Right atrium auricular region (tissue), 2 donors: ENCODE measurements around the gene ABHD2. TPM values are rescaled to one million over a fixed set of nuclear protein-coding genes. Genes with fewer than 3 reads are reported as not detected.

ENCODE experiments used
- DNase-seq: peaks from one replicate; pipeline ENCODE4 v3.0.0-alpha.2; 2019; ENCODE audit warnings: low spot score
- H3K27ac ChIP-seq, 2 donors: fragments of 200-600 bp; sonication (generic); 1 replicate in 1 of 2; 2 replicates in 1 of 2; pipeline ENCODE4 v1.5.1; 2016 to 2019
- H3K27me3 ChIP-seq, 2 donors: fragments of 200-600 bp; sonication (generic); one replicate each; pipeline versions ENCODE4 v1.5.1 to v1.6.0; 2017 to 2019
- H3K36me3 ChIP-seq: fragments of 200-600 bp; sonication (generic); one replicate; pipeline ENCODE4 v1.5.1; 2016
- H3K4me1 ChIP-seq, 2 donors: fragments of 200-600 bp; sonication (generic); one replicate each; pipeline versions ENCODE4 v1.5.1 to v1.6.0; 2017 to 2019
- H3K4me3 ChIP-seq, 2 donors: fragments of 200-600 bp; sonication (generic); 1 replicate in 1 of 2; 2 replicates in 1 of 2; pipeline ENCODE4 v1.5.1; 2017 to 2019; ENCODE audit warnings: mild to moderate bottlenecking in 1 of 2, moderate library complexity in 1 of 2
- H3K9me3 ChIP-seq, 2 donors: fragments of 200-600 bp; sonication (generic); one replicate each; pipeline ENCODE4 v1.5.1; 2019
- CTCF ChIP-seq, 2 donors: fragments of 200-600 bp; sonication (generic); IDR thresholded peaks; one replicate each; pipeline ENCODE4 v1.5.1; 2019; ENCODE audit warnings: antibody characterized with exemption in 2 of 2
- total RNA-seq, 2 donors: library from RNA; depleted of rRNA; stranded (reverse); fragments of >200 nt; gene quantifications; one replicate each; pipeline ENCODE4 v1.1.0, GENCODE V29; 2016

Gene ABHD2
- total RNA-seq, 2 donors from 2014 or later, result 115 to 118 TPM

- no peak for TF ChIP-seq CTCF (IDR thresholded peaks at IDR 0.05)
- no peak for DNase-seq
- Histone ChIP-seq H3K4me3 (no peak overlapping the region), H3K36me3 (no peaks in the 10 kb centered on the region), H3K27me3 (no peaks in the 10 kb centered on the region), H3K27ac (peak overlapping the region; percentile 93 to 95), H3K9me3 (no peaks in the 10 kb centered on the region), H3K4me1 (peaks cover 0 to 99% of the 10 kb centered on the region in 2 donors)
These were observed 10.0 kb downstream of the ABHD2 start for GRCh38 chr15:89098281-89098680.

- Histone ChIP-seq H3K9me3 (no peaks in the 10 kb centered on the region), H3K4me1 (peaks cover 0 to 99% of the 10 kb centered on the region in 2 donors), H3K27ac (peak overlapping the region; percentile 93 to 95), H3K4me3 (no peak overlapping the region), H3K27me3 (no peaks in the 10 kb centered on the region), H3K36me3 (peaks cover 5% of the 10 kb centered on the region)
- DNase-seq, result no peak
- no peak for TF ChIP-seq CTCF (IDR thresholded peaks at IDR 0.05)
These were observed 11.7 kb downstream of the ABHD2 start for GRCh38 chr15:89099968-89100367.

GRCh38 chr15:89101302-89102193 lies 13.3 kb downstream of the ABHD2 start:
- Histone ChIP-seq H3K27me3 (no peaks in the 10 kb centered on the region), H3K36me3 (peaks cover 5% of the 10 kb centered on the region), H3K9me3 (no peaks in the 10 kb centered on the region), H3K4me3 (no peak overlapping the region), H3K27ac (peak overlapping the region; percentile 93 to 95), H3K4me1 (peaks cover 0 to 99% of the 10 kb centered on the region in 2 donors)
- peak; percentile 91 for DNase-seq
- no peak for TF ChIP-seq CTCF (IDR thresholded peaks at IDR 0.05)

GRCh38 chr15:89103481-89104171 lies 15.4 kb downstream of the ABHD2 start:
- Histone ChIP-seq H3K27ac (peak overlapping the region; percentile 93 to 95), H3K27me3 (no peaks in the 10 kb centered on the region), H3K9me3 (no peaks in the 10 kb centered on the region), H3K36me3 (peaks cover 13% of the 10 kb centered on the region), H3K4me1 (peaks cover 0 to 96% of the 10 kb centered on the region in 2 donors), H3K4me3 (no peak overlapping the region)
- no peak for DNase-seq
- no peak for TF ChIP-seq CTCF (IDR thresholded peaks at IDR 0.05)

GRCh38 chr15:89104172-89104564 lies 15.9 kb downstream of the ABHD2 start:
- Histone ChIP-seq H3K9me3 (no peaks in the 10 kb centered on the region), H3K4me1 (peaks cover 0 to 96% of the 10 kb centered on the region in 2 donors), H3K4me3 (peak overlapping the region; percentile 19), H3K36me3 (peaks cover 19% of the 10 kb centered on the region), H3K27ac (peak overlapping the region; percentile 93 to 95), H3K27me3 (no peaks in the 10 kb centered on the region)
- TF ChIP-seq CTCF (IDR thresholded peaks at IDR 0.05), result no peak
- DNase-seq, result no peak
